Suprapubic skin (tissue), 4 donors: ENCODE results near the gene CSNK1A1L. TPM values are rescaled to one million over a fixed set of nuclear protein-coding genes. Genes with fewer than 3 reads are reported as not detected.

Source experiments
- DNase-seq, 2 donors: peaks; one replicate each; pipeline ENCODE4 v3.0.0-alpha.2; 2019; ENCODE audit warnings: low spot score in 2 of 2
- H3K27ac ChIP-seq: fragments of 200-600 bp; sonication (generic); one replicate; pipeline ENCODE4 v1.5.1; 2019
- H3K27me3 ChIP-seq: fragments of 200-600 bp; sonication (generic); one replicate; pipeline ENCODE4 v1.5.1; 2019
- H3K36me3 ChIP-seq: fragments of 200-600 bp; sonication (generic); one replicate; pipeline ENCODE4 v1.5.1; 2019
- H3K4me1 ChIP-seq: fragments of 200-600 bp; sonication (generic); one replicate; pipeline ENCODE4 v1.5.1; 2019
- H3K4me3 ChIP-seq: fragments of 200-600 bp; sonication (generic); one replicate; pipeline ENCODE4 v1.5.1; 2019; ENCODE audit warnings: mild to moderate bottlenecking
- H3K9me3 ChIP-seq: fragments of 200-600 bp; sonication (generic); one replicate; pipeline ENCODE4 v1.5.1; 2019
- CTCF ChIP-seq, 2 donors: fragments of 200-600 bp in 1 of 2; fragments of 450-650 bp in 1 of 2; sonication (generic) in 1 of 2; IDR thresholded peaks; one replicate each; pipeline ENCODE4 v1.5.1; 2016 to 2019; ENCODE audit warnings: antibody characterized with exemption in 2 of 2, mild to moderate bottlenecking in 1 of 2, moderate library complexity in 1 of 2
- EP300 ChIP-seq: sonication (generic); formaldehyde crosslinking; IDR thresholded peaks from one replicate; pipeline ENCODE4 v1.6.1; 2017; ENCODE audit warnings: antibody characterized with exemption
- POLR2A ChIP-seq, 2 donors: fragments of 450-650 bp; IDR thresholded peaks; one replicate each; pipeline ENCODE4 v1.6.1; 2017; ENCODE audit warnings: antibody characterized with exemption in 2 of 2, mild to moderate bottlenecking in 2 of 2, moderate library complexity in 2 of 2
- POLR2AphosphoS5 ChIP-seq, 3 donors: sonication (generic); formaldehyde crosslinking; IDR thresholded peaks; one replicate each; pipeline ENCODE4 v1.6.1; 2017; ENCODE audit warnings: antibody characterized with exemption in 3 of 3
- WGBS: methylation state at CpG from one replicate; pipeline ENCODE4 v1.1.5; 2018; 5-methylcytosine and 5-hydroxymethylcytosine counted together
- total RNA-seq, 4 donors: library from RNA; depleted of rRNA; stranded (reverse); fragments of >200 nt; gene quantifications; one replicate each; pipeline ENCODE4 v1.1.0, GENCODE V29; 2016

CSNK1A1L gene
- total RNA-seq, 4 donors from 2014 or later = not detected

DNA sequence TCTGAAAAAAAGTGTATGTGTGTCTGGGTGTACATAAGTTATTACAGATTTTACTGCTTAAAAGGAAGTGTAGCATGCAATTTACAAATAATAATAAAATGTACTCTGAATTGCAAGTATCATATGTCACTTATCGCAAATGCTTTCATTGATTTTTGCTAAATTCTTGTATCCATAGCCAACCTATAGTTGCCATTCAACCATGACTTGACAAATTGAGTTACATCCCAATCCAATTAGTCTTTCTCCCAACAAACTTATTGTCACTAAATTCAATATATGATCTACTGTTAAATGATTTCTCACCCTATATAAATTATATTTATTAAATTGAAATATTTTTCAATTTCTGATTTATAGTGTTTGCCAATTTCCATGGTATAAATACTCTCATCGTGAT, 28.6 kb downstream of the CSNK1A1L start:
- no peak overlapping the region for H3K4me3 ChIP-seq
- no peak overlapping the region for H3K27ac ChIP-seq
- H3K27me3 ChIP-seq = no peaks in the 10 kb centered on the region
- H3K36me3 ChIP-seq = no peaks in the 10 kb centered on the region
- no peaks in the 10 kb centered on the region for H3K9me3 ChIP-seq
- DNase-seq = no peak
- TF ChIP-seq POLR2AphosphoS5 (IDR thresholded peaks at IDR 0.05) (no peak), CTCF (IDR thresholded peaks at IDR 0.05) (no peak), POLR2A (IDR thresholded peaks at IDR 0.05) (no peak), EP300 (no peak)
- WGBS = 95% methylated on average over 2 of the region's 2 CpGs
- no peaks in the 10 kb centered on the region for H3K4me1 ChIP-seq

GRCh38 chr13:37075164-37075563, 30.3 kb downstream of the CSNK1A1L start:
- Histone ChIP-seq H3K4me1 (no peaks in the 10 kb centered on the region), H3K4me3 (no peak overlapping the region), H3K9me3 (no peaks in the 10 kb centered on the region), H3K36me3 (no peaks in the 10 kb centered on the region), H3K27me3 (no peaks in the 10 kb centered on the region), H3K27ac (no peak overlapping the region)
- no peak for DNase-seq
- 77% methylated on average over 2 of the region's 2 CpGs for WGBS
- TF ChIP-seq CTCF (IDR thresholded peaks at IDR 0.05) (no peak), POLR2A (IDR thresholded peaks at IDR 0.05) (no peak), POLR2AphosphoS5 (IDR thresholded peaks at IDR 0.05) (no peak), EP300 (no peak)

DNA sequence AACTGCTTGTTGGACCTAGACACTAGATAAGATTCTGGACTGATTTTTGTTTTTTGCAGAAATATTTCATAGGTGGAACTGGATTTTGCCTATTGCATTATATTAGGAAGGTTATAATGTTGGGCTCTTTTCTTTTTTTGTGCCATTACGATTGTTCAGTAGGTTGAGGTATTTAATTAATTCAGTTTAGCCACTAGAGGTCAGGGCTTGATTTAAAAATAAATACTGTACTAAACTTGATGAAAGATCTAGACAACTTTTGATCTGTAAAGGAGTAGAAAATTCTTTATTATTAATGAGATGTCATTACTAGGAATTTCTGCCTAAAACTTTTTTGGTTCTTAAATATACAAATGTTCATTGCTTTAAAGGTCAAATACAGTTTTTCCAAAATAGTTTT, 30.8 kb downstream of the CSNK1A1L start:
- DNase-seq = no peak
- H3K27ac ChIP-seq = no peak overlapping the region
- WGBS = 6% methylated on average over 1 of the region's 1 CpG
- peak in 1 of 2 donors; percentile 18 for TF ChIP-seq CTCF (IDR thresholded peaks at IDR 0.05)
- TF ChIP-seq POLR2AphosphoS5 (IDR thresholded peaks at IDR 0.05) = no peak
- no peaks in the 10 kb centered on the region for H3K36me3 ChIP-seq
- H3K27me3 ChIP-seq = no peaks in the 10 kb centered on the region
- H3K9me3 ChIP-seq = no peaks in the 10 kb centered on the region
- H3K4me1 ChIP-seq = no peaks in the 10 kb centered on the region
- no peak overlapping the region for H3K4me3 ChIP-seq

- no peak overlapping the region for H3K27ac ChIP-seq
- no peaks in the 10 kb centered on the region for H3K4me1 ChIP-seq
- WGBS = 57% methylated on average over 4 of the region's 4 CpGs
- H3K36me3 ChIP-seq = no peaks in the 10 kb centered on the region
- H3K27me3 ChIP-seq = no peaks in the 10 kb centered on the region
- no peaks in the 10 kb centered on the region for H3K9me3 ChIP-seq
- no peak overlapping the region for H3K4me3 ChIP-seq
- no peak for DNase-seq
- TF ChIP-seq POLR2AphosphoS5 (IDR thresholded peaks at IDR 0.05) (no peak), CTCF (IDR thresholded peaks at IDR 0.05) (no peak), EP300 (no peak), POLR2A (IDR thresholded peaks at IDR 0.05) (no peak)
Observed at GRCh38 chr13:37072024-37072423, 33.4 kb downstream of the CSNK1A1L start.

DNA sequence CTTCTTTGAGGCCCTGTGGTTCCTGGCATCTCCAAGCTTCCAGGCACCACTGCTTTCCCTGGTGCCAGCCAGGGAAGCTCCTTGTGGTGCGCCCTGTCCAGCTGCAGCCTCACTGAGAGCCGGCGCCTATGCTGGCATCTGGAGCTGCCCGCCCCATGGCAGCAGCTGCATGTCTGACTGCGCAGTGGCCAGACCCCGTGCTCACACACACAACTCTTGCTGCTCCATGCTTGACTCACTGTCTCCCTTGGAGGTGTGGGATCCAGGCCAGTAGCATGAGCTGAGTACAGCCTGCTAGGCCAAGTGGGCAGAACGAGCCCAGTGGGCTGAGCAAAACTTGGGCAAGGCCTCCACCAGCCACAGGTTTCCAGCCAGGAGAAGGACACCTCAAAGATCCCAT, 34.5 kb downstream of the CSNK1A1L start:
- Histone ChIP-seq H3K36me3 (no peaks in the 10 kb centered on the region), H3K4me1 (no peaks in the 10 kb centered on the region), H3K9me3 (no peaks in the 10 kb centered on the region), H3K27me3 (no peaks in the 10 kb centered on the region), H3K27ac (no peak overlapping the region), H3K4me3 (no peak overlapping the region)
- DNase-seq = no peak
- no peak for TF ChIP-seq EP300
- no peak for TF ChIP-seq POLR2AphosphoS5 (IDR thresholded peaks at IDR 0.05)
- no peak for TF ChIP-seq CTCF (IDR thresholded peaks at IDR 0.05)
- TF ChIP-seq POLR2A (IDR thresholded peaks at IDR 0.05) = no peak
- 82% methylated on average over 6 of the region's 7 CpGs for WGBS
